Measurements from ENCODE around the gene ASB16.

DNA sequence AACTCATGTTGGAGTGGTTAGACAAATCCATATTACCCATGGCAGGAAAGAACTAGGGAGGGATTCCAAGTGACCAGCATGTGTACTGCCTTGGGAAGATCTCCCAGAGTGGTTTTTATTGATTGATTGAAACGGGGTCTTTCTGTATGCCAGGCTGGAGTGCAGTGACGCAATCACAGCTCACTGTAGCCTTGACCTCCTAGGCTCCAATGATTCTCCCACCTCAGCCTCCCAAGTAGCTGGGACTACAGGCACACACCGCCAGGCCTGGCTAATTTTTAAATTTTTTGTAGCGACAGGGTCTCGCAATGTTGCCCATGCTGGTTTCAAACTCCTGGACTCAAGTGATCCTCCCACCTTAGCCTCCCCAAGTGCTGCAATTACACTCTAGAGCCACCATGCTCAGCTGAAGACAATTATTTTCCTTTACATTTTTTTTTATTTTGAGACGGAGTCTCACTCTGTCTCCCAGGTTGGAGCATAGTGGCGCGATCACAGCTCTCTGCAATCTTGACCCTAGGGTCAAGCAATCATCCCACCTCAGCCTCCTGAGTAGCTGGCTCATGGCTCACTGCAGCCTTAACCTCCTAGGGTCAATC lies 13.8 kb downstream of the ASB16 start:
- TF ChIP-seq POLR2A (IDR thresholded peaks at IDR 0.05), result no peak
- TF ChIP-seq, protein P1, sequence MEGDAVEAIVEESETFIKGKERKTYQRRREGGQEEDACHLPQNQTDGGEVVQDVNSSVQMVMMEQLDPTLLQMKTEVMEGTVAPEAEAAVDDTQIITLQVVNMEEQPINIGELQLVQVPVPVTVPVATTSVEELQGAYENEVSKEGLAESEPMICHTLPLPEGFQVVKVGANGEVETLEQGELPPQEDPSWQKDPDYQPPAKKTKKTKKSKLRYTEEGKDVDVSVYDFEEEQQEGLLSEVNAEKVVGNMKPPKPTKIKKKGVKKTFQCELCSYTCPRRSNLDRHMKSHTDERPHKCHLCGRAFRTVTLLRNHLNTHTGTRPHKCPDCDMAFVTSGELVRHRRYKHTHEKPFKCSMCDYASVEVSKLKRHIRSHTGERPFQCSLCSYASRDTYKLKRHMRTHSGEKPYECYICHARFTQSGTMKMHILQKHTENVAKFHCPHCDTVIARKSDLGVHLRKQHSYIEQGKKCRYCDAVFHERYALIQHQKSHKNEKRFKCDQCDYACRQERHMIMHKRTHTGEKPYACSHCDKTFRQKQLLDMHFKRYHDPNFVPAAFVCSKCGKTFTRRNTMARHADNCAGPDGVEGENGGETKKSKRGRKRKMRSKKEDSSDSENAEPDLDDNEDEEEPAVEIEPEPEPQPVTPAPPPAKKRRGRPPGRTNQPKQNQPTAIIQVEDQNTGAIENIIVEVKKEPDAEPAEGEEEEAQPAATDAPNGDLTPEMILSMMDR (IDR thresholded peaks at IDR 0.05 in 8 of 11, conservative IDR thresholded peaks at IDR 0.05 in 3 of 11), result no peak

Measured in spleen (tissue), 7 donors.